Breast epithelium (tissue), 3 donors: ENCODE results near the gene AJM1.

Experiments
- CTCF ChIP-seq, 3 donors: fragments of 450-650 bp; IDR thresholded peaks; one replicate each; pipeline ENCODE4 v1.5.1; 2016 to 2017; ENCODE audit warnings: antibody characterized with exemption in 3 of 3, mild to moderate bottlenecking in 3 of 3, moderate library complexity in 3 of 3
- POLR2A ChIP-seq: fragments of 450-650 bp; IDR thresholded peaks from one replicate; pipeline ENCODE4 v1.6.1; 2016; ENCODE audit warnings: antibody characterized with exemption, mild to moderate bottlenecking, moderate library complexity

DNA sequence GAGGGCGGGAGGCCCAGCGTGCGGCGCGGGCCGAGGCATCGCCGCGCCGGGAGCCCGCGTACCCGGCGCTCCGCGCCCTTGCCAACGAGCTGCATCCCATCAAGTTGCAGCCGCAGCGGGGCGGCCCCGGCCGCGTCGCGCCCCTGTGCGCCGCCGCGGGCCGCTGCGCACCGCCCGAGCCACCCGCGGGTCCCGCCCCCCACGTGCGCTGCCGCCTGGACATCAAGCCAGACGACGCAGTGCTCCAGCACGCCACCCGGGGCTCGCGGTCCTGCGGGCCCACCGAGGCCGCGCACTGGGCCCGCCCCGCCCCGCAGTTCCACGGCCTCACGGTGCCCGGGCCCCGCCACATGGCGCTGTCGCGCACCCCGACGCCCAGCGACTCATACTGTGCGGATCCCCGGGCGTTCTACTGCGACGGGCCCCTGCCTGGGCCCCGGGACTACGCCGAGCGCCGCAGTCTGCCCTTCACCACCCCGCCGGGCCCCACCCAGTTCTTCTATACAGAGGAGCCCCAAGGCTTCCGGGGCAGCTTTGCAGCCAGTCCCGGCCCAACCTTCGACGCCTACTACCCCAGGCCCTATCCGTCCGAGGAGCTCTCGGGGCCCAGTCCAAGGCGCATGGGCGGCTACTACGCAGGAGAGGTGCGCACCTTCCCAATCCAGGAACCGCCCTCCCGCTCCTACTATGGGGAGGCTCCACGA, 2.6 kb downstream of the AJM1 start:
- TF ChIP-seq CTCF (IDR thresholded peaks at IDR 0.05): no peak
- no peak for TF ChIP-seq POLR2A
